Spinal cord (tissue), 10 donors: Measurements from ENCODE around the gene DOCK1. TPM values are rescaled to one million over a fixed set of nuclear protein-coding genes. Genes with fewer than 3 reads are reported as not detected.
"Not testable (repeated sequence)": the region's sequence is repeated elsewhere in the genome, so short reads cannot be mapped to it uniquely, and the experiment has no call there.

ENCODE experiments used
- DNase-seq, 6 donors: peaks; one replicate each; pipeline versions ENCODE4 v3.0.0 to v3.0.0-alpha.2; 2013 to 2015; ENCODE audit warnings: low spot score in 6 of 6, low read depth in 4 of 6
- H3K27ac ChIP-seq: one replicate; pipeline ENCODE4 v1.5.1; 2013; ENCODE audit warnings: low read depth, low read length, control low read depth
- H3K27me3 ChIP-seq: one replicate; pipeline ENCODE4 v1.6.1; 2013; ENCODE audit warnings: low read length; ENCODE audit not compliant: control insufficient read depth, insufficient read depth
- H3K36me3 ChIP-seq: one replicate; pipeline ENCODE4 v1.6.1; 2013; ENCODE audit warnings: low read length; ENCODE audit not compliant: control insufficient read depth, insufficient read depth
- H3K4me1 ChIP-seq: one replicate; pipeline ENCODE4 v1.6.1; 2013; ENCODE audit warnings: low read length; ENCODE audit not compliant: control insufficient read depth, insufficient read depth
- H3K4me3 ChIP-seq: one replicate; pipeline ENCODE4 v1.5.1; 2013; ENCODE audit warnings: low read depth, low read length, control low read depth
- H3K9me3 ChIP-seq: one replicate; pipeline ENCODE4 v1.6.1; 2013; ENCODE audit warnings: low read length; ENCODE audit not compliant: control insufficient read depth, insufficient read depth
- WGBS: methylation state at CpG from one replicate; pipeline ENCODE4 v1.1.5; 2013; ENCODE audit warnings: missing lambda C conversion rate; ENCODE audit not compliant: insufficient coverage; 5-methylcytosine and 5-hydroxymethylcytosine counted together
- polyA plus RNA-seq, 2 donors: library from polyadenylated mRNA; unstranded; fragments of 120-200 nt; gene quantifications; one replicate each; pipeline ENCODE4 v1.2.1, GENCODE V29; 2013; ENCODE audit not compliant: insufficient read length in 2 of 2
- total RNA-seq, 2 donors: library from RNA; depleted of rRNA in 1 of 2; stranded (reverse); fragments of 120-200 nt in 1 of 2; fragments of >200 nt in 1 of 2; gene quantifications; one replicate each; pipeline versions ENCODE4 v1.2.3 to v1.2.4, GENCODE V29; 2013 to 2014
- donor health status: healthy.

DOCK1 gene
- total and polyA plus RNA-seq, 4 donors: 31.3 to 74.1 (median 50.3) TPM

GRCh38 chr10:126930883-126931503 lies 25.8 kb downstream of the DOCK1 start:
- Histone ChIP-seq H3K4me3 (no peak overlapping the region), H3K4me1 (peaks cover 16% of the 10 kb centered on the region), H3K36me3 (peaks cover 12% of the 10 kb centered on the region), H3K27me3 (no peaks in the 10 kb centered on the region), H3K27ac (no peak overlapping the region), H3K9me3 (no peaks in the 10 kb centered on the region)
- WGBS: 85% methylated on average over 9 of the region's 11 CpGs
- DNase-seq: peak in 1 of 6 donors; percentile 49

DNA sequence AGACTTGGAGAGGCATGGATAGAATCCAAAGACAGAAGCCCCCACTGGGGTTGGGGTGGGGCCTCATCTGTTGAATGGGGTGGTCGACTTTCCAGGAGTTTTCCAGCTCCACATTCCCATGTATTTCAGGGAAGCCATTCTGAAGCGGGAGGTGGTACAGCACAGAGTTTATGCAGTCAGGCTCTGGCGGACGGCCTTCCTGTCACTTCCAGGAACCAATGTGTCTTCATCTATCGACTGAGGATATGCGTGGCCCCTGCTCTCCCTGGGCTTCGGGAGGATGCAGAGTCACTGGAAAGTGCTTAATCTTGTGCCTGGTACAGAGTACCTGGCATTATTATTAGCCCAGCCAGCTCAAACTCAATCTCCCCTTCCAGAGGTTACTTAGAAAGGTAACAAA lies 26.3 kb downstream of the DOCK1 start:
- 80% methylated on average over 6 of the region's 7 CpGs for WGBS

DNA sequence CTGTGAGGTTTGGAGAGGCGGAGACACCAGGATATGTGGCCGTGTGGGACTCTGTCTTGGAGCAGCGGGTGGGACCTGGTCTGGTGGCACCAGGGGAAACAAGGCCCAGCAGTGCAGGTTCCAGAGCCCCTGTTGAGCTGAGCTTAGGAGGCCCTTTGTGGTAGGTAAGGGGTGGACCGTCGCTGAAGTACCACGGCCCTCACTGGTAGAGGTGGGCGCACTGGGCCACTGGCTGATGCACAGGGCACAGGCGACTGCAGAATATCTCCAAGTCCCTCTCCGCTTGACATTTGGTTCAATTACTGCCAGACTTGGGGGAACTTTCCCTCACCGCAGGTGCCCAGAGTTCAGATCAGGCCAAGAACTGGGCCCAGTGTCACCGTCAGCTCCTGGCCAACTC lies 27.3 kb downstream of the DOCK1 start:
- DNase-seq: no peak
- H3K9me3 ChIP-seq: no peaks in the 10 kb centered on the region

More for the DNA sequence above, 26.3 kb downstream of the DOCK1 start:
- Histone ChIP-seq H3K9me3 (no peaks in the 10 kb centered on the region), H3K27me3 (no peaks in the 10 kb centered on the region), H3K4me1 (peaks cover 16% of the 10 kb centered on the region), H3K36me3 (peaks cover 12% of the 10 kb centered on the region), H3K4me3 (no peak overlapping the region), H3K27ac (no peak overlapping the region)
- no peak for DNase-seq

DNA sequence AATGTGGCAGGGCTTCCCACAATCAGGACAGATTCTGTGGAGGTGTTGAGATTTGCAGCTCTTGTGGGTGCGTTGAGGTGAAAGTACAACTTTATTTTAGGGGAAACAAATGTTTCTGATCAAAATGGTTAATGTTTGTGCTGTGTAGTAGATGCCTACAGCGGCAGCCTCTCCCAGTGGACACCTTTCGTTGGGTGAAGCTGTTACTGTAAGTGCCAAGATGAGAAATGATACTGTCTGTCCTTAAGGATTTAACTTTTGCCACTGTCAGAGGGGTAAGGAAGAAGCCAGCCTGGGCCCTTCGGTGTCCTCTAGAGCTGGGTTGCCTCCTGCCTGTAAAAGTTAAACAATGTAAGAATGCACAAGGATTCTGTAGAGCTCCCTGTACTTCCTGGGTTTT lies 27.9 kb downstream of the DOCK1 start:
- DNase-seq: no peak
- Histone ChIP-seq H3K27me3 (no peaks in the 10 kb centered on the region), H3K27ac (no peak overlapping the region), H3K9me3 (no peaks in the 10 kb centered on the region), H3K4me3 (no peak overlapping the region), H3K36me3 (peaks cover 4% of the 10 kb centered on the region), H3K4me1 (peaks cover 16% of the 10 kb centered on the region)
- 91% methylated on average over 4 of the region's 4 CpGs for WGBS

More for the DNA sequence above, 27.3 kb downstream of the DOCK1 start:
- peaks cover 16% of the 10 kb centered on the region for H3K4me1 ChIP-seq
- H3K4me3 ChIP-seq: no peak overlapping the region
- 96% methylated on average over 11 of the region's 11 CpGs for WGBS
- no peaks in the 10 kb centered on the region for H3K27me3 ChIP-seq
- no peak overlapping the region for H3K27ac ChIP-seq
- peaks cover 10% of the 10 kb centered on the region for H3K36me3 ChIP-seq

DNA sequence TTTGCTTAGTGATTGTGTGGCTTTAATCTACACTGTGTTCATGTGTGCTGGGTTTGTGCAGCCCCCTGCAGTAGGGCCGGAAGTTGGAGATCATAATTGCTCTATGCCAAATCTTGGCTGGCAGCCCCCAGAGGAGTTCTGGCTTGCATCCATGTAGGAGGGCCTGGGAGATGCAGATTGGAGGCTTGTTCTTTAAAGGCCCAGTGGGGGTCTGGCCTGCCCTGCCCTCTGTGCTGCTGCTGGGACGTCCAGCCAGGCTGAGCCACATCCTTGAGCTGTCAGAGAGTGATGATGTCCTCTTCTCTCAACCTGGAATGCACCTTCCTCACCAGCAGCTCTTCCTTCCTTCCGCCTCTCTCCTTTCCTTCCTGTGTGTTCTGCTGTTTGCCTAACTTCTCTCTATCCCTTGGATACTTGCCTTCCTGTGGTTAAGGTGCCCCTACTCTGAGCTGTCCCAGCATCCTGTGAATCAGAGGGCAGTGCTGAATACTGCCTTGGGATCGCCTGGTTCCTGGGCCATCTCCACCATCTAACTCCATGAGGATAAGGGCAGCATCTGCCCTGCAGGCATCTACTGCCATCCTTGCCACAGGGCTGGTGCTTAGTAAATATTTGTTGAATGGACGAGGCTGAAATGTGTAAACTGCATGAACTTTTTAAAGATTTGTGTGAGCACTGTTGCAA lies 30.2 kb downstream of the DOCK1 start:
- Histone ChIP-seq H3K27ac (no peak overlapping the region), H3K9me3 (no peaks in the 10 kb centered on the region), H3K4me3 (no peak overlapping the region), H3K36me3 (no peaks in the 10 kb centered on the region), H3K27me3 (no peaks in the 10 kb centered on the region), H3K4me1 (peaks cover 16% of the 10 kb centered on the region)
- WGBS: 53% methylated on average over 4 of the region's 5 CpGs
- peak in 1 of 6 donors; percentile 57 for DNase-seq

DNA sequence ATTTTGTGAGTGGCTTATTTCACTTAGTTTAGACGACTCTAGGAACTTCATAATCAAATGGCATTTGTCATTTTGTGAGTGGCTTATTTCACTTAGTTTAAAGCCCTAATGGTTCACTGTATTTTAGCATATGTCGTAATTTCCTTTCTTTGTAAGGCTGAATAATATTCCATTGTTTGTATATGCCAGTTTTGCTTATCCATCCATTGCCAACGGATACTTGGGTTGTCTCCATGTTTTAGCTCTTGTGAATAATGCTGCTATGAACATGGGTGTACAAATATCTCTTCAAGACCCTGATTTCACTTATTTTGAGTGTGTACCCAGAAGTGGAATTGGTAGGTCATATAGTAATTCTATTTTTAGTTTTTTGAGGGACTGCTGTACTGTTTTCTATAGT lies 31.8 kb downstream of the DOCK1 start:
- Histone ChIP-seq H3K27me3 (no peaks in the 10 kb centered on the region), H3K27ac (no peak overlapping the region), H3K9me3 (no peaks in the 10 kb centered on the region), H3K36me3 (no peaks in the 10 kb centered on the region), H3K4me1 (peaks cover 16% of the 10 kb centered on the region), H3K4me3 (no peak overlapping the region)
- DNase-seq: no peak
- no CpG with 5 or more reads among the region's 3 CpGs for WGBS

- WGBS: 98% methylated on average over 7 of the region's 9 CpGs
- not testable (repeated sequence) for DNase-seq, H3K27ac ChIP-seq, H3K27me3 ChIP-seq, H3K36me3 ChIP-seq, H3K4me3 ChIP-seq, H3K9me3 ChIP-seq
- H3K4me1 ChIP-seq: peaks cover 11% of the 10 kb centered on the region
Observed at GRCh38 chr10:126938121-126938520, 32.9 kb downstream of the DOCK1 start.

DNA sequence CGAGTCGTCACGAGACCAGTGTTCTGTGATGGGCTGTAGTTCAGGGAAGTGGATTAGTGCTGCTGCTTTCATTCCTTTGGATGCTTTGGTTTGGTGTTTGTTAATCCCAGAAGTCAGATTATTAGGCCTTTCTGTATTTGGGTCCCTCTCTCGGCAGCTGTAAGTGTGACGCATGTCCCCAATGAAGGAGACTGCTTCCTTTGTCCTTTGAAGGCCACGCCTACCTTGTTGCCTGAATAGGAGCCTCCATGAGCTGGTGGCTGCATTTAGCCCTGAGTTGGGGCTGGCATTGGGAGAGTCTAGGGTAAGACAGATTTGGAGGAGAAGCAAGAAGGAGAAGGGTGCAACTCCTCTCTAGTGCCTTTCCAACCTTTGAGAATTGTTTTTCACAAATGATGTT lies 34.5 kb downstream of the DOCK1 start:
- no peaks in the 10 kb centered on the region for H3K27me3 ChIP-seq
- WGBS: 65% methylated on average over 6 of the region's 6 CpGs
- no peak overlapping the region for H3K27ac ChIP-seq
- peaks cover 11% of the 10 kb centered on the region for H3K4me1 ChIP-seq
- peaks cover 4% of the 10 kb centered on the region for H3K36me3 ChIP-seq
- H3K9me3 ChIP-seq: no peaks in the 10 kb centered on the region
- DNase-seq: peak in 2 of 6 donors; percentile 13 to 26
- no peak overlapping the region for H3K4me3 ChIP-seq

GRCh38 chr10:126940670-126941310 lies 35.6 kb downstream of the DOCK1 start:
- H3K27me3 ChIP-seq: no peaks in the 10 kb centered on the region
- no peaks in the 10 kb centered on the region for H3K4me1 ChIP-seq
- H3K36me3 ChIP-seq: peaks cover 4% of the 10 kb centered on the region
- peak in 1 of 6 donors; percentile 64 for DNase-seq
- 100% methylated on average over 2 of the region's 6 CpGs for WGBS
- H3K9me3 ChIP-seq: no peaks in the 10 kb centered on the region
- H3K27ac ChIP-seq: no peak overlapping the region
- no peak overlapping the region for H3K4me3 ChIP-seq
